HG02884 (cell line): ENCODE results near the gene CD6.

ENCODE experiments used
- ATAC-seq: cut with Tn5 transposase; IDR thresholded peaks from one replicate; pipeline ENCODE4 v1.9.1; 2021; ENCODE audit warnings: mild to moderate bottlenecking, moderate library complexity; ENCODE audit not compliant: unreplicated experiment

Gene CD6, protein sequence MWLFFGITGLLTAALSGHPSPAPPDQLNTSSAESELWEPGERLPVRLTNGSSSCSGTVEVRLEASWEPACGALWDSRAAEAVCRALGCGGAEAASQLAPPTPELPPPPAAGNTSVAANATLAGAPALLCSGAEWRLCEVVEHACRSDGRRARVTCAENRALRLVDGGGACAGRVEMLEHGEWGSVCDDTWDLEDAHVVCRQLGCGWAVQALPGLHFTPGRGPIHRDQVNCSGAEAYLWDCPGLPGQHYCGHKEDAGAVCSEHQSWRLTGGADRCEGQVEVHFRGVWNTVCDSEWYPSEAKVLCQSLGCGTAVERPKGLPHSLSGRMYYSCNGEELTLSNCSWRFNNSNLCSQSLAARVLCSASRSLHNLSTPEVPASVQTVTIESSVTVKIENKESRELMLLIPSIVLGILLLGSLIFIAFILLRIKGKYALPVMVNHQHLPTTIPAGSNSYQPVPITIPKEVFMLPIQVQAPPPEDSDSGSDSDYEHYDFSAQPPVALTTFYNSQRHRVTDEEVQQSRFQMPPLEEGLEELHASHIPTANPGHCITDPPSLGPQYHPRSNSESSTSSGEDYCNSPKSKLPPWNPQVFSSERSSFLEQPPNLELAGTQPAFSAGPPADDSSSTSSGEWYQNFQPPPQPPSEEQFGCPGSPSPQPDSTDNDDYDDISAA

DNA sequence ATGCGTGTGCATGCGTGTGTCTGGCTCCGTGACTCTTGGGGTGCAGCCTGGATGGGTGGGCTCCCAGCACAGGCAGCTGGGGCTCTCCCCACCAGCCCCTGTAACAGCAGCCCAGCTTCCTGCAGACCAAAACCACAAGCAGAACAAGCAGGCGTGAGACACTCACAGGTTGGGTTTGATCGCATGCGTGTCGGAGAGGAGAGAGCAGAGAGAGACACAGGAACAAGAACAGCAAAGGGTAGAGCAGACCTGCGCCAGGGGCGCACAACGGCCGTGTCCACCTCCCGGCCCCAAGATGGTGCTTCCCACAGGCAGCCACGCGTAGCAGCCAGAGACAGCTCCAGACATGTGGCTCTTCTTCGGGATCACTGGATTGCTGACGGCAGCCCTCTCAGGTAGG lies at the start of gene CD6:
TSS of gene CD6 (plus strand) at position 161 of the 400 bp plus-strand sequence. CDS start at position 347, 186 bp downstream.
- ATAC-seq = no peak

DNA sequence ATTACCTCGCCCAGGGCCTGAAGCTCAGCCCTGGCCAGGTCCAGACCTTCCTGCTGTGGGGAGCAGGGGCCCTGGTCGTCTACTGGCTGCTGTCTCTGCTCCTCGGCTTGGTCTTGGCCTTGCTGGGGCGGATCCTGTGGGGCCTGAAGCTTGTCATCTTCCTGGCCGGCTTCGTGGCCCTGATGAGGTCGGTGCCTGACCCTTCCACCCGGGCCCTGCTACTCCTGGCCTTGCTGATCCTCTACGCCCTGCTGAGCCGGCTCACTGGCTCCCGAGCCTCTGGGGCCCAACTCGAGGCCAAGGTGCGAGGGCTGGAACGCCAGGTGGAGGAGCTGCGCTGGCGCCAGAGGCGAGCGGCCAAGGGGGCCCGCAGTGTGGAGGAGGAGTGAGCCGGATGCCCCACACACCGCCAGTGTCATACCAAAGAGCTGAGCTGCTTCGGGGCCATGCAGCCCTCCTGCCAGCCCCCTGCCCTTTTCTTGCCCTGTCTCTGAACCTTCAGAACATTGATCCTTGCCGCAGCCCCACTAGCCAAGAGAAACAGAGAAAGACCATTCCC lies 49.6 kb upstream of the CD6 start:
- ATAC-seq = no peak

DNA sequence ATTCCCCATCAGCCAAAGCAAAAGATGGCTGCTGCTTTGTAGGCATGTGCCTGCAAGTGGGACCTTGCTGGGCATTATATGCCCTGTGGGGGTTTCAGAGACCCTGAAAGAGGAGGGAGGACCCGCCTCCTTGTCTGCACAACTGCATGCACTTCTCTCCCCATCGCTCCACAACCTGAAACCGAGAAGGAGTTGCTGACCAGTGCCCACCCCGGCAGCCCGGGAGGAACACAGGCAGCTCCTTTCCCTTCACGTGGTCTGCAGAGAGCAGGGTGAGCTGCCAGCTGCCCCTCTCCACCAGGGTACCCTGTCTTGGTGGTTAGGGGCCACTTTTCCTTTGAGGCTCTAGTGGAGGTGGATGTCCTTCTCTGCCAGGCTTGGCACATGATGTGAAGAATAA lies 48.6 kb upstream of the CD6 start:
- no peak for ATAC-seq

DNA sequence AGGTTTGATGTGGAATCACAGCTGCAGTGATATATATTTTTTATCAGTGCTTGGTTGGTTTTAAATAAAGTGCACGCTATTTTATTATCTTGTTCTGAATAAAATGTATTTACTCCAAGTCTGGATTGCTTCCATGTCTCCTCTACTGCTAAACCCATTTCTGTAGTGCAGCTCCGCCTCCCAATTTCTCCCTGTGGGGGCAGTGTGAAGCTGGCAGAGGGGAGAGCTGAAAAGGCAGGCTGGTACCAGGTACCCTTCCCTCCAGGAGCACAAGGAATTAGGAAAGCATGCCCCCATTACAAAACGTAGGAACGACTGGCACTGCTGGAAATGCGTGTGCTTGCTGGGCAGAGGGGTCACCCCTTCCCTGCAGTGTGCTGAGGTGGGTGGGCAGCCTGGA lies 48.2 kb upstream of the CD6 start:
- no peak for ATAC-seq

DNA sequence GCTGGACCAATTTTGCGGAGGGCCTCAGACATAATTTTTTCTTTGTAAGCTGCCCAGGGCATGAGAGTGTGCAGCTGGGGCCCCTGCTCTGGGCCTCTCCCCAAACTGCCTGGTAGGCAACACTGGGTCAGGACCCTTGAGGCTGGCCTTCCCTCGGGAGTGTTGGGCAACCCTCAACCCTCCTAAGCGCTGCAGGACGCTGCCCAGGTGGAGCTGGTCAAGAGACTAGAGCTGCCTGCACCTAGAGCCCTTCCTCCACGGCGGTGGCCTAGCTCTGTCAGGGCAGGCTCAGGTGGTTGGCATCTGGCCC lies 47.7 kb upstream of the CD6 start:
- ATAC-seq = no peak

DNA sequence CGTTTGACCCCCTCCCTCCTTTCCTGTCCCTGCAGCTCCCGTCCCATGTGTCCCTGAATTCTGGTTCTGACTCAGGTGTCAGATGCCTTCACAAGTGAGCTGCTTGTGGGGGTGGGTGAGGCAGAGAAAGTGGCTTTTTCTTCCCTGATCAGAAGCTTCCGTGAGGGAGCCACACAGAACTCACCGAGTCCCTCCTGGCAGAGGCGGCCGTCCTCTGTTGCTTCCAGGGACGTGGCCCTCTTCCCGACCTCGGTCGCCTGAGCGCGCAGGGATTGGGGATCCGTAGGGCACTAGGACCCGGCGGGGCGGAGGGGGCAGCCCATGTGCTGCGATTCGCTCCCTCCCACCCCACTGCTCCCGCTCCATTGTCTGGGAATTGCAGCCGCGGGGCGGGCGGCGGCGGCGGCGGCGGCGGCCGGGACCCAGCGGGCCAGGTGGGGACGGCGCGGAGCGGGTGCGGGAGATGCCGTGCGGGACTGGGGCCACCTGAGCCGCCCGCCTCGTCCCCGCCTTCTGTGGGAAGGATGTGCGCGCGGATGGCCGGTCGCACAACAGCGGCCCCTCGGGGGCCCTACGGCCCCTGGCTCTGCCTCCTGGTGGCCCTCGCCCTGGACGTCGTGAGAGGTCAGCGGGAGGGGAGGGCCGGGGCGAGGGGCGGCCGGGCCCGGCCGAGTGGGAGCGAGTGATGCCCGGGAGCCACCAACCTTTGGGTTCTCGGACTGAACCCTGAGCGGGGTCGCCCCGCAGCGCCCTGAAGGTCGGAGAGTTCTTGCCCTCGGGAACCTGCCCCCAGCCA lies 47.2 kb upstream of the CD6 start, which contains the start of gene TMEM132A:
TSS of gene TMEM132A (plus strand) at position 351 of the 796 bp plus-strand sequence. CDS start at position 525, 174 bp downstream.
- ATAC-seq = no peak

DNA sequence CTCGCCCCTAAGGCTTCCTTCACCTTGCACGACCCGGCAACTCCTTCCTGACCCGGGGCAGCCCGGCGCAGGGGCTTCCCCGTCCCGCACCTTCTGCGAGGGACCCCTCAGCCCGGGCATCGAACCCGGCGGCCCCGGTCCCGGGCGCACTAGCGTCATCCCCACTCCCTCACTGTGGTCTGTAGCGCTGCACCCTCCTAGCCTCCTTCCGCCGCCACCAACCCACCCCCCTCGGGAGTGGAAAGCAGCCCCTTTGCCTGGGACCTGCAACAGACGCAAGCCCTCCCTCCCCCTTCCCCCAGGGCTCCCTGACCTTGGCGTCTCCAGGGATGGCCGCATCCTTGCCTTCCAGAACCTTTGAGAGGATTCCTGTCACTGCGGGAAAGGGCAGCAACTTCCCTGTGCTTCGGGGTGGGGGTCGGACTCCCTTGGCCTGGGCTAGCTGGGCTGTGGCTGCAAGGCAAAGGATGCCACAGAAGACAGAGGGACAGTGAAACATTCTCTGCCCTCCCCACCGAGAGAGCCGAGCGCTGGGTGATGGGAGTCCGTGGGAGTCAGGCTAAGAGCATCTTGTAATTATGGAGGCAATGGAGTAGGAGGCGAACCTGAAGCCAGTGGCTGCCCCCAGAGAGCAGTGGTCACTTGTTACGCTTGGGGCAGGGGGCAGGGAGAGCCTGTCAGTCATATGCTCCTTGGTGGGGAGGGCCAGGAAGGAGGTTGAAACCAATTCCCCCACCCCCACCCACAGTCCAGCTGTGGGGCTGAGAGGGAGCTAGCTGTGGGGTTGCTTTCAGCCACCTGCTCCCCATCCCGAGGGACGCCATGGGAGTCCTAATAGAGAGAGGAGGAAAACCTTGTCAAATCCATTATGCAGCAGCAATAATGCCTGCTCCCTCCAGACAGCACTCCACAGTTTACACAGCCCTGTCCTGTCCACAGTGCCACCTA lies 46.3 kb upstream of the CD6 start:
- ATAC-seq = no peak

DNA sequence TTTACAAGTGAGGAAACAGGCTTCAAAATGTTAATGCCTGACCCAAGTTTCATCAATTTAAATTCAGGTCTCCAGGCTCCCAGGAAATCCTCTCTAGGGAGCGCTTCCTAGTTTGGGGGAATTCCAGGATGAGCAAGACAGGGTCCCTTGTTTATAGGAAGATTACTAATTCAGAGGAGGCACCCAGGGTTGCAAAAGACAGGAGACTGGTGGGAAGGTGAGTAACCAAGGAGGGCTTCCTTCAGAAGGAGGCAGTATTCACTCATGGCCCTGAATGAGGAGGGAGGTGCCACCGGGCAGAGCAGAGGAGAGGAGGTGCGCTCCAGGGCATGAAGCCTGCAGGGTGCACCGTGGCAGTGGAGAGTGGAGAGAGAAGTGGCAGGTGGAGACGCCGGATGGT lies 45.6 kb upstream of the CD6 start:
- no peak for ATAC-seq

DNA sequence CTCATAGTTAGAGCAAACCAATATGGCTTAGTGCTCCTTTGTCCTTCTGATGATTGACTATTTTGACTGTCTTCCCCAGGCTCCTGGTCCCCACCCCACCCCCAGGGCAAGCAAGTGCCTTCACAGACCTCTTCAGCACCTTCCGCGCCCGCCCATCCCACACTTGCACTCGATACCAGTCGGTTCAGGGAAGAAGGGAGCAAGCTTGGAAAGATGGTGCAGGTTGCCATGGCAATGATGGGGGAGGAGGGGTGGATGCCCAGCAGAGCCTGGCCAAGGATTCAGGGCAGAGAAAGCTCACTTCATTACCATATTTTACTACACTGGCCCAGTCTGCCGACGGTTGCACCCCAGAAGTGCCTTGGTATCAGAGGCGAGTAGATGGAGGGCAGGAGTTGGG lies 45.0 kb upstream of the CD6 start:
- no peak for ATAC-seq

DNA sequence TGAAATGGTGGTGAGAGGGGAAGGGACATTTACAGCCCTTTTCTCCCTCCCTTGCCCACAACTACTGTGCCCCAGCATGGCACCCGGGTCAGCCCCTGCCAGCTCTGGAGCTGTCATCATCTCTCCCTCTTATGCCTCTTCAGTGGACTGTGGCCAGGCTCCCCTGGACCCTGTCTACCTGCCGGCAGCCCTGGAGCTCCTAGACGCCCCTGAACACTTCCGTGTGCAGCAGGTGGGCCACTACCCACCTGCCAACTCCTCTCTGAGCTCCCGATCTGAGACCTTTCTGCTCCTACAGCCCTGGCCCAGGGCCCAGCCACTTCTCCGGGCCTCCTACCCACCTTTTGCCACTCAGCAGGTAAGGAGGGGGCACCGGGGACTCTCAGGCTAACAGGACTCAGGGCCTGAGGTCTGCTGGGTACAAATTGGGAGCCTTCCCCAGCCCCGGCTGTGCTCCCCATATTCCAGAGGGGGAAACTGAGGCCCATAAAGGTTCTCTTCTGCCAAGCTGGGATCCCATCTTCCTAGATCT lies 44.4 kb upstream of the CD6 start:
- no peak for ATAC-seq

DNA sequence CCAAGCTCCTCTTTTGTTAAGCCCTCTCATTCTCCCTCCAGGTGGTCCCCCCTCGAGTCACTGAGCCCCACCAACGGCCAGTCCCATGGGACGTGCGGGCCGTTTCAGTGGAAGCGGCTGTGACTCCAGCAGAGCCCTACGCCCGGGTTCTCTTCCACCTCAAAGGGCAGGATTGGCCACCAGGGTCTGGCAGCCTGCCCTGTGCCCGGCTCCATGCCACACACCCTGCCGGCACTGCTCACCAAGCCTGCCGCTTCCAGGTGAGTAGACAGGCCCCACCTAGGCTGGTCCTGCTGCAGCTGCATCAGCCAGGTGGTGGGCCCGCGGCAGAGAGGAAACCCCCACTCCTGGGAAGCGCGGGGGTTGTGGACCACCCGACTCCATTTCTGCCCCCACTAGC lies 43.9 kb upstream of the CD6 start:
- no peak for ATAC-seq

DNA sequence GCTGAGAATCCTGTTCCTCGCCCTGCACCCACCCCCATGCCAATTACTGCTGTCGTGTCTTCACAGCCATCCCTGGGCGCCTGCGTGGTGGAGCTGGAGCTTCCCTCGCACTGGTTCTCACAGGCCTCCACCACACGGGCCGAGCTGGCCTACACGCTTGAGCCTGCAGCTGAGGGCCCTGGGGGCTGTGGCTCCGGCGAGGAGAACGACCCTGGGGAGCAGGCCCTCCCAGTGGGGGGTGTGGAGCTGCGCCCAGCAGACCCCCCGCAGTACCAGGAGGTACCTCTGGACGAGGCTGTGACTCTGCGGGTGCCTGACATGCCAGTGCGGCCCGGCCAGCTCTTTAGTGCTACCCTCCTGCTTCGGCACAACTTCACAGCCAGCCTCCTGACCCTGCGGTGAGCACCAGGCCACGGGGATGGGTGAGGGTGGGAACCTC lies 42.9 kb upstream of the CD6 start:
- ATAC-seq = no peak

DNA sequence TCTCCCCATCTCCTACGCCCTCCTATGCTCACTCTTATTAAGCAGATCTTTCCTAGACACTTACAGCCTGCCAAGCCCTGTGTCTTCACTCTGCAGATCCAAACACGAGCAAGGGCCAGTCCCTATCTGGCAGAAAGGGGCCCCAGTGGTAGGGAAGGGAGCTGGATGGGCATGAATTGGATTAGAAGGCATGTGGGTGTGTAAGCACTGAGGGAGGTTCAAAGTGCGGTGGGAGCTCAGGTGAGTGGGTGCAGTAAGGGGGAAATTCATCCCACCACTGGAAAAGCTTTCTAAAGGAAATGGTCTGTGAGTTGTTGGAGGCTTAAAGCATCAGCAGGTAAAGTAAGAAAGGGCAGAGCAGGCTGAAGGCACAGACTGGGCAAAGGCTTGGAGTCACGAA lies 41.7 kb upstream of the CD6 start:
- ATAC-seq = no peak

DNA sequence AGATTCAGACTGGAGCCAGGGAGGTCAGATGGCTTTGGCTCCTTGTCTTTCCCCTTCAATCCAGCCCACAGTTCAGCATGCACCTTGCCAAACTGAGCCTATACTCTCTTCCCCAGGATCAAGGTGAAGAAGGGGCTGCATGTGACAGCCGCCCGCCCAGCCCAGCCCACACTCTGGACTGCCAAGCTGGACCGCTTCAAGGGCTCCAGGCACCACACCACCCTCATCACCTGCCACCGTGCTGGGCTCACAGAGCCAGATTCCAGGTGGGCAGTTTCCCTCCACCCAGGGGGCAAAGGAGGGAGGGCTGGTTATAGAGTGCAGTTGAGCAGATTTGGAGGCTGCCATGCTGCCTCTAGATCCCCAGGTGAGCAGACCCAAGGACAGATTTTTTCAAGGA lies 41.1 kb upstream of the CD6 start:
- ATAC-seq = no peak

DNA sequence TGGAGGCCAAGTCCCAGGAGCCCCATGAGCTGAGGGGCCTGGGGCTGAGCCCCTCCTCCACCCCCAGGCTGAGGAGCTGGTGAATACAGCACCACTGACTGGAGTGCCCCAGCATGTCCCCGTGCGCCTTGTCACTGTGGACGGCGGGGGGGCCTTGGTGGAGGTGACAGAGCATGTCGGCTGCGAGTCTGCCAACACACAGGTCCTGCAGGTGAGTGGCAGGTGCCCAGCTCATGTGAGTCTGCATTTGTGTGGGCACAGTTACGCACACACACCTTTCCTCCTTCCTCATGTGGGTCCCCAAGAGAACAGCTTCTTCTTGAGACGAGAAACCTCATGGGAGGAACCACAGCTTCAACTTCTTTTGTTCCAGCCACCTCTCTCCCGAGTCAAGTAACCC lies 39.6 kb upstream of the CD6 start:
- no peak for ATAC-seq

DNA sequence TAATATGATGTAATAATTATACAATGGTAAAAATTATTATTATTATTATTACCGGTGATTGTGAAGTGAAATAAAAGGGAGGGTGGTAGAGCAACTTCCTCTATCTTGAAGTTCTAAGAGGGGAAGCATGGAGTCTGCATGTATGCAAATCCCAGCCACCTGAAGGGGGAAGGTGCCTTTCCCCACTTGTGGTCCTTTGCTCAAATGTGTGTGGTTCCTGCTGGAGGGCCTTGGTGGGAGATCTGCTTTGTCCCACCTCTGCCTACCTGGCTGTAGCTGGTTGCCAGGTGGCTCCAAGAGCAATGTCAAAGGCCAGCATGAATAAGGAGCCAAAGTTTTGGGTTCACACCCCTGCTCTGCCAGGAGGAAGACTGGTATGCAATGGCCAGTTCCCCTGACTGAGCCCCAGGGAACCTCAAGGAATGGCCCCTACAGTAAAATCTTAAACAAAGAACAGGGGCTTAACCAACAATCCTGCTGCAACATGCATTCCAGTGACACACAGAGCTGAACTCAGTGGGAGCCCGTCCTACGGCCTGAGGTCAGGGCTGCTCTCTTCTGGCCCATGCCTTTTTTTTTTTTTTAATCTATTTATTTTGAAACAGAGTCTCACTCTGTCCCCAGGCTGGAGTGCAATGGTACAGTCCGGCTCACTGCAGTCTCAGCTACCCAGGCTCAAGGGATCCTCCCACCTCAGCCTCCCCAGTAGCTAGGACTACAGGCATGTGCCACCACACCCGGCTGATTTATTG lies 38.7 kb upstream of the CD6 start:
- no peak for ATAC-seq

DNA sequence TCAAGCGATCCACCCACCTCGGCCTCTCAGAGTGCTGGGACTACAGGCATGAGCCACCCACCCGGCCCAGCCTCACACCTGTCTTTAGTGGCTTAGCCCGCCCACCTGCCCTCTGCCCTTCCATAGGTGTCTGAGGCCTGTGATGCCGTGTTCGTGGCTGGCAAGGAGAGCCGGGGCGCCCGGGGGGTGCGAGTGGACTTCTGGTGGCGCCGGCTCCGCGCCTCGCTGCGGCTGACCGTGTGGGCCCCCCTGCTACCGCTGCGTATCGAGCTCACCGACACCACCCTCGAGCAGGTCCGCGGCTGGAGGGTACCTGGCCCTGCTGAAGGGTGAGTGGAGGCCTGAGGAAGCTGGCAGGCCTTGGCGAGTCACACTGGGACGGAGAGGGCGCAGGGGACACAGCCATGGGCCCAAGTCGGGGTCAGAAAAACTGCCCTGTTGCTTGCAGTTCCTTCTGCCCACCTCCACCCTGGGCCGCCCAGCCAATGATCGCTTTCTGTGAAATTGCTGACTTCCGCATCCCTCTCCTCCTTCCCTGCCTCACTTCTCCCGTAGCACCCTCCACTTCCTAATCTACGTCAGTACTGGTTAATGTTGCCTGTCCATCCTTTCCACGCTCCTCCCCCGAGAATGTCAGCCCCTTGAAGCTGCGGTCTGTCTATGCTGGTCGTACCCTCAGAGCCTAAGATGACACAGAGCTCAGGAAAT lies 37.9 kb upstream of the CD6 start:
- ATAC-seq = no peak

DNA sequence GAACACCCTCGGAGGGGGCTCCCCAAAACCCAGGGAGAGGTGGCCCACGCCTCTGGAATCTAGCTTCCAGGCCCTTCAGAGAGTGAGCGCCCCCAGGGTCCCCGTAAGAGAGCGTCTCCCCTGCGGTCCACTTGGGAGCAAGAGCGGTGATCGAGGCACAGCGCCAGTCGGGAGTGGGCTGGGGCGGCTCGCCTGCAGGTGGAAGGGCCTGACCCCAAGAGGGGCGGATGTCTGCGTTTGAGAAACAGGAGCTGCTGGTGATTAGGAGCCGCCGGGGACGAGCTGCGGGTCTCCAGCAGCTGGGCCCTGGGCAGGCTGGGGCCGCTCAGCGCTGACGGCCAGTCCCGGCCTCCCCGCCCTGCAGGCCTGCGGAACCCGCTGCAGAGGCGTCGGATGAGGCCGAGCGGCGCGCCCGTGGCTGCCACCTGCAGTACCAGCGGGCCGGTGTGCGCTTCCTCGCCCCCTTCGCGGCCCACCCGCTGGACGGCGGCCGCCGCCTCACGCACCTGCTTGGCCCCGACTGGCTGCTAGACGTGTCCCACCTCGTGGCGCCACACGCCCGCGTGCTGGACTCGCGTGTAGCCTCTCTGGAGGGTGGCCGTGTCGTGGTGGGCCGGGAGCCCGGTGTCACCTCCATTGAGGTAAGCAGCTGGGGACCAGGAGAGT lies 37.2 kb upstream of the CD6 start:
- no peak for ATAC-seq
